OCI-LY3 (cell line): ENCODE measurements around the gene TPD52L2.

Experiments
- H2AFZ ChIP-seq: fragments of 200-600, 300-600 bp; shearing (Covaris generic); 2 replicates; pipeline ENCODE4 v1.6.0; 2014; ENCODE audit warnings: antibody characterized with exemption, low read depth, low read length
- H3K27ac ChIP-seq: fragments of 200-600, 300-600 bp; sonication (generic); 2 replicates; pipeline ENCODE4 v1.5.1; 2014; ENCODE audit warnings: mild to moderate bottlenecking, low read length, moderate library complexity, mixed read lengths
- H3K27me3 ChIP-seq: fragments of 200-600, 300-600 bp; sonication (generic); 2 replicates; pipeline ENCODE4 v1.6.1; 2014; ENCODE audit warnings: low read depth, low read length, mixed read lengths
- H3K36me3 ChIP-seq: fragments of 200-600, 300-600 bp; sonication (generic); replicated peaks from 2 replicates; pipeline ENCODE3; 2014; ENCODE audit warnings: low read depth, low read length, mixed read lengths
- H3K4me1 ChIP-seq: fragments of 300-600, 200-600 bp; sonication (generic); 2 replicates; pipeline ENCODE4 v1.6.1; 2014; ENCODE audit warnings: low read length, mixed read lengths
- H3K4me2 ChIP-seq: fragments of 200-600, 300-600 bp; sonication (generic); 2 replicates; pipeline ENCODE4 v1.6.1; 2014; ENCODE audit warnings: low read length, mixed read lengths
- H3K4me3 ChIP-seq: fragments of 300-600, 200-600 bp; sonication (generic); 2 replicates; pipeline ENCODE4 v1.5.1; 2014; ENCODE audit warnings: antibody characterized with exemption, mild to moderate bottlenecking, low read length, moderate library complexity
- H3K79me2 ChIP-seq: fragments of 300-600, 200-600 bp; shearing (Covaris generic); 2 replicates; pipeline ENCODE4 v1.6.1; 2014; ENCODE audit warnings: mild to moderate bottlenecking, low read length, mixed read lengths
- H3K9ac ChIP-seq: fragments of 300-600, 200-600 bp; shearing (Covaris generic); 2 replicates; pipeline ENCODE4 v1.6.0; 2014; ENCODE audit warnings: mild to moderate bottlenecking, low read length, moderate library complexity
- H3K9me3 ChIP-seq: fragments of 200-600, 300-600 bp; shearing (Covaris generic); 2 replicates; pipeline ENCODE4 v1.6.1; 2014; ENCODE audit warnings: low read length, mixed read lengths; ENCODE audit not compliant: insufficient read depth
- H4K20me1 ChIP-seq: fragments of 200-600, 300-600 bp; sonication (generic); 2 replicates; pipeline ENCODE4 v1.6.1; 2016; ENCODE audit warnings: low read length, mixed read lengths; ENCODE audit not compliant: insufficient read depth
- EZH2phosphoT487 ChIP-seq: fragments of 200-600 bp; shearing (Covaris generic); IDR thresholded peaks from 2 replicates; pipeline ENCODE4 v1.6.1; 2018; ENCODE audit warnings: antibody characterized with exemption, mixed run types, low read depth
- TF ChIP-seq, protein P1 (sequence below): fragments of 200-600, 300-600 bp; sonication (generic); IDR thresholded peaks from 2 replicates; pipeline ENCODE4 v1.5.1; 2014; ENCODE audit warnings: antibody characterized with exemption, low read length, low read depth

TPD52L2 gene

DNA sequence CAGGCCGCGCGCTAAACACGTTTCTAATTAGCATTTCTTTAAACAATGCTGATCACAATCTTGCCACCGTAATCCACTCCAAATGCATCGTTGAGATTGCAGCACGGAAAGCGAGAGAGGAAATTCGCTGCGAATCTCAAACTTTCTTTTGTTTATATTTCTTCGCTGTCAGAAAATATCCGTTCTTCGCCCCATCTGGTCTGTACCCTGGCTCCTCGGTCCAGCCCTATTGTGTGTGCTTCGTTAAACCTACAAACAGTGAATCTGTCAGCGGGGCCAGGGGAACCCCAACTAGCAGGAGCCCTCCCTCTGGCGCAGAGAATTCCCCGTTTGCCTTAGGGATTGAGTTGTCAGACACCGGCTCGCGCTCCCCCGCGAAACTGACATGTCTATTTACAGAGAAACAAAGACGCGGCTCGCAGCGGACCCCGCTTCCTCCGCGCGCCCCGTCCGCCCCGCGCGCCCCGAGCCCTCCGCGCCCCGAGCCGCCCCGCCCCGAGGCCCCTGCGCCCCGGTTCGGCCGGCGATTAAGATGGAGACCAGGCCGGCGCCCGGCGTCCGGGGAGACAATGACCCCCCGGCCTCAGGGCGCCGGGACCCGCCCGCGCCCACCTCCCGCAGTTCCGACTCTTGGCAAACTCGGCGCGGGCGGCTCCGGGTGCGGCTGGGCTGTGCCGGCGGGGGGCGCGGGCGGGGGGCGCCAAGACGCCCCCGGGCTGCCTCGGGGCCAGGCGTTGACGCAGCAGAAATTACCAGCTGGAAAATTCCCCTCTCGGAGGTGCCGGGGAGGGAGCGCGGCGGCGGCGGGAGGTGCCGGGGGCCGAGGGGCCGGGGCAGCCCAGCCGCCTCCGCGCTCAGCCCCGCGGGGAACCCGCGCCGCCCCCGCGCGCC is 34.9 kb upstream of the TPD52L2 start:
- Histone ChIP-seq H3K27ac (no peak overlapping the region), H2AFZ (no peak overlapping the region), H3K36me3 (no peaks in the 10 kb centered on the region), H3K9me3 (no peaks in the 10 kb centered on the region), H3K79me2 (no peaks in the 10 kb centered on the region), H4K20me1 (no peaks in the 10 kb centered on the region), H3K4me2 (peak overlapping the region; percentile 55), H3K27me3 (peaks cover 18% of the 10 kb centered on the region), H3K9ac (peak overlapping the region; percentile 37), H3K4me3 (peak overlapping the region; percentile 72), H3K4me1 (peaks cover 20% of the 10 kb centered on the region)
- no peak for TF ChIP-seq EZH2phosphoT487
- TF ChIP-seq, protein P1, sequence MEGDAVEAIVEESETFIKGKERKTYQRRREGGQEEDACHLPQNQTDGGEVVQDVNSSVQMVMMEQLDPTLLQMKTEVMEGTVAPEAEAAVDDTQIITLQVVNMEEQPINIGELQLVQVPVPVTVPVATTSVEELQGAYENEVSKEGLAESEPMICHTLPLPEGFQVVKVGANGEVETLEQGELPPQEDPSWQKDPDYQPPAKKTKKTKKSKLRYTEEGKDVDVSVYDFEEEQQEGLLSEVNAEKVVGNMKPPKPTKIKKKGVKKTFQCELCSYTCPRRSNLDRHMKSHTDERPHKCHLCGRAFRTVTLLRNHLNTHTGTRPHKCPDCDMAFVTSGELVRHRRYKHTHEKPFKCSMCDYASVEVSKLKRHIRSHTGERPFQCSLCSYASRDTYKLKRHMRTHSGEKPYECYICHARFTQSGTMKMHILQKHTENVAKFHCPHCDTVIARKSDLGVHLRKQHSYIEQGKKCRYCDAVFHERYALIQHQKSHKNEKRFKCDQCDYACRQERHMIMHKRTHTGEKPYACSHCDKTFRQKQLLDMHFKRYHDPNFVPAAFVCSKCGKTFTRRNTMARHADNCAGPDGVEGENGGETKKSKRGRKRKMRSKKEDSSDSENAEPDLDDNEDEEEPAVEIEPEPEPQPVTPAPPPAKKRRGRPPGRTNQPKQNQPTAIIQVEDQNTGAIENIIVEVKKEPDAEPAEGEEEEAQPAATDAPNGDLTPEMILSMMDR = no peak

DNA sequence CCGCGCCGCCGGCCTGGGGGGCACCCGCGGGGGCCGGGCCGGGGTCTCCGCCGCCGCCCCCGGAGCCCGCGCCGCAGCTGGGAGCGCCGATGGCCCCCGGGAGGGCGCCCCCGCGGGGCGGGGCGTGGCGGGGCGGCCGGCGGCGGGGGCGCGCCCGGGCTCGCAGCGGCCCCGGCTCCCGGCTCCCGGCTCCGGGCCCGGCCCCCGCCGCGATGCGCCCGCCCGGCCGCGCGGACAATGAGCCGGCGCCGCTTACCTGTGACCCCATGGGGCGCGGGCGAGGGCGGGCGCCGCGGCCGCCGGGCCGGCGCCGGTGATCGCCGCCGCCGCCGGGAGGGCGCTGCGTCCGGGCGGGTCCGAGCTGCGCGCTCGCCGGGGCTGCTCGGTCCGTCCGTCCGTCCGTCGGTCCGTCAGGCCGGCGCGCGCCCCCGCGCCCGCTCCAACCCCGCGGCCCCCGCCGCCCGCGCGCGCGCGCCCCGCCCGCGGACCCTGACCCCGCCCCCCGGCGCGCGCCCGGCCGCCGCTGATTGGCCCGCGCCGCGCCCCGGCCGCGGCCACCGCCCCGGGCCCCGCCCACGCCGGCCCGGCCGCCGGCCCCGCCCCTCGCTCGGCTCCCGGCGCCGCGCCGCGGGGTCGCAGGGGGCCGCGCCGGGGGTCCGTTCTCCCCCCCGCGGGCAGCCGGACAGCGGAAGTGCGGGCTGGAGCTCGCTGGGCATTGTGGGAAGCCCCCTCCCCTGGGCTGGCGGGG is 34.1 kb upstream of the TPD52L2 start, which contains the start of gene ZBTB46:
Gene ZBTB46 (minus strand): TSS at position 424 of the 748 bp plus-strand sequence. CDS start 40,507 bp downstream, outside the sequence.
- Histone ChIP-seq H3K4me2 (peak within 1 kb of the TSS; percentile 55), H2AFZ (no peak within 1 kb of the TSS), H3K4me1 (peaks cover 20% of the 10 kb centered on the region), H3K4me3 (peak within 1 kb of the TSS; percentile 72), H3K36me3 (no peaks in the 10 kb centered on the region), H3K27ac (no peak within 1 kb of the TSS), H4K20me1 (no peaks in the 10 kb centered on the region), H3K9ac (peak within 1 kb of the TSS; percentile 37), H3K79me2 (no peaks in the 10 kb centered on the region), H3K27me3 (peaks cover 18% of the 10 kb centered on the region), H3K9me3 (no peaks in the 10 kb centered on the region)
- TF ChIP-seq, protein P1 = no peak
- no peak for TF ChIP-seq EZH2phosphoT487

DNA sequence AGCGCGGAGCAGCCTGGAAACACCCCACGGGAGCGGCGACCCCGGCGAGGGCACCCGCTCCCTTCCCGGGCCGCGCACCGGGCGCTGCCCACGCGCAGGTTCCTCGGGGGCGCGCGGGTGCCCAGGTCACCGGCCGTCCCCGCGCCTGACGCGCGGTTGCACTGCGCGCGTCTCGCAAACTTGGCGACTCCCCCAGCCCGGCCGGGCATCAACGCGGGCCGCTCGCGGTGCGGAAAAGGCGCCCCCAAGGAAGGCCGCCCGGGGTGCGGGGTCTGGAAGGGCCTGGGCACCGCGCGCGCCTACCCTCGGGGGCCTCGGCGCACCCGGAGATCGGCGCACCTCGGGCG is 33.5 kb upstream of the TPD52L2 start:
- no peak overlapping the region for H3K27ac ChIP-seq
- no peaks in the 10 kb centered on the region for H3K79me2 ChIP-seq
- peaks cover 18% of the 10 kb centered on the region for H3K27me3 ChIP-seq
- no peaks in the 10 kb centered on the region for H4K20me1 ChIP-seq
- peaks cover 20% of the 10 kb centered on the region for H3K4me1 ChIP-seq
- H3K9ac ChIP-seq = no peak overlapping the region
- no peak overlapping the region for H3K4me2 ChIP-seq
- no peaks in the 10 kb centered on the region for H3K9me3 ChIP-seq
- no peak overlapping the region for H2AFZ ChIP-seq
- no peak overlapping the region for H3K4me3 ChIP-seq
- no peak for TF ChIP-seq EZH2phosphoT487
- TF ChIP-seq, protein P1 = no peak
- H3K36me3 ChIP-seq = no peaks in the 10 kb centered on the region

DNA sequence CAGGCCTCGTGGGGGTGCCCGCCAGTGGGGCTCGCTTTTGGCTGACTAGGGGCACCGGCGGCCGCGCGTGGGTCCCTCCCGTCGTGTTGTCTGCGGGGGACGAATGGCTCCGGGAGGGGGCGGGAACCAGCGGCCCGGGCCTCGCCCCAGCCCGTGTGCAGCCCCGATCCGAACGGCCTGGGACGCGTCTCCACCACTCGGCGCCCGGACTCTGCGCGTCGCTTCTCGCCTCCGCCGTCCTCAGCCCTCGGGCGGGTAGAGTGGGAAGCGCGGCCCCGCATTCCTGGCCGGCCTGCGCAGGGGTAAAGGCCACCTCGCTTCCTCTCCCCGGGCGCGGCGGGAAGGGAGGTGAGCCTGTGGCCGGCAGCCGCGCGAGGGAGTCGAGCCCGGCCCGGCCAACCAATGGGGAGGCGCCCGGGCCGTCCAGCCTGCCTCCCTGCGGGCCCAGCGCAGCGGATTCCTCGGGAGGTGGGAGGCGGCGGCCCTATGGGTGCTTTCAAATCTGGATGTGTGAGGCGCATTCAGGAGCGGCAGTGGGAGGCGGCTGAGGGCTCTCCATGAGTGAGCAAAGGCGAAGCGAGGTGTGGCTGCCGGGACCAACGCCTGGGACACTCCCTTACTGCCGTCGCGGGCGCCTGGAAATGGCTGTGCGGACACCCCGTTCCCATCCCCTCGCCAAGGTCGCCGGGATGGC is 32.9 kb upstream of the TPD52L2 start:
- H3K9me3 ChIP-seq = no peaks in the 10 kb centered on the region
- no peaks in the 10 kb centered on the region for H3K36me3 ChIP-seq
- TF ChIP-seq, protein P1 = no peak
- TF ChIP-seq EZH2phosphoT487 = no peak
- no peaks in the 10 kb centered on the region for H4K20me1 ChIP-seq
- H3K27ac ChIP-seq = no peak overlapping the region
- H3K27me3 ChIP-seq = peaks cover 18% of the 10 kb centered on the region
- H3K9ac ChIP-seq = no peak overlapping the region
- H3K4me3 ChIP-seq = no peak overlapping the region
- H2AFZ ChIP-seq = no peak overlapping the region
- no peak overlapping the region for H3K4me2 ChIP-seq
- no peaks in the 10 kb centered on the region for H3K79me2 ChIP-seq
- peaks cover 21% of the 10 kb centered on the region for H3K4me1 ChIP-seq
